ENCODE measurements around the gene THAP9. TPM values are rescaled to one million over a fixed set of nuclear protein-coding genes. Genes with fewer than 3 reads are reported as not detected.

The THAP9 gene
- total and polyA plus RNA-seq, 5 donors = 2.6 to 6.3 (median 3.3) TPM

- Histone ChIP-seq H3K9me3 (ENCODE audit: control insufficient read depth, low read length) (no peaks in the 10 kb centered on the region), H3K4me3 (ENCODE audit: low read length) (no peak overlapping the region), H3K27ac (ENCODE audit: low read length) (no peak overlapping the region), H3K27me3 (ENCODE audit: control insufficient read depth, insufficient read depth) (no peaks in the 10 kb centered on the region), H3K4me1 (ENCODE audit: control insufficient read depth, insufficient read depth, low read length) (no peaks in the 10 kb centered on the region)
- intact Hi-C loops (cut with DNase I) = no loop called here
- ATAC-seq (no peak), DNase-seq (no peak)
- 90% methylated on average over 7 of the region's 7 CpGs for WGBS
Observed at GRCh38 chr4:82918091-82918490, 17.6 kb downstream of the THAP9 start.

GRCh38 chr4:82919386-82919785, 18.9 kb downstream of the THAP9 start:
- intact Hi-C loops (cut with DNase I) = no loop called here
- no peak for DNase-seq
- H3K4me1 ChIP-seq (ENCODE audit: control insufficient read depth, insufficient read depth, low read length) = no peaks in the 10 kb centered on the region
- no peak for ATAC-seq
- 78% methylated on average over 2 of the region's 2 CpGs for WGBS
- H3K9me3 ChIP-seq (ENCODE audit: control insufficient read depth, low read length) = no peaks in the 10 kb centered on the region
- H3K27ac ChIP-seq (ENCODE audit: low read length) = no peak overlapping the region
- no peaks in the 10 kb centered on the region for H3K27me3 ChIP-seq (ENCODE audit: control insufficient read depth, insufficient read depth)
- H3K4me3 ChIP-seq (ENCODE audit: low read length) = no peak overlapping the region

GRCh38 chr4:82921795-82922194, 21.3 kb downstream of the THAP9 start:
- H3K9me3 ChIP-seq (ENCODE audit: control insufficient read depth, low read length) = no peaks in the 10 kb centered on the region
- H3K27ac ChIP-seq (ENCODE audit: low read length) = no peak overlapping the region
- intact Hi-C loops (cut with DNase I) = no loop called here
- no peaks in the 10 kb centered on the region for H3K4me1 ChIP-seq (ENCODE audit: control insufficient read depth, insufficient read depth, low read length)
- no peaks in the 10 kb centered on the region for H3K27me3 ChIP-seq (ENCODE audit: control insufficient read depth, insufficient read depth)
- ATAC-seq (no peak), DNase-seq (no peak)
- no peak overlapping the region for H3K4me3 ChIP-seq (ENCODE audit: low read length)

- 78% methylated on average over 5 of the region's 5 CpGs for WGBS
Observed at GRCh38 chr4:82930848-82931755, 30.6 kb downstream of the THAP9 start.

GRCh38 chr4:82934441-82934840, 33.9 kb downstream of the THAP9 start:
- H3K27me3 ChIP-seq (ENCODE audit: control insufficient read depth, insufficient read depth) = no peaks in the 10 kb centered on the region
- H3K9me3 ChIP-seq (ENCODE audit: control insufficient read depth, low read length) = no peaks in the 10 kb centered on the region
- DNase-seq = no peak
- no peak overlapping the region for H3K4me3 ChIP-seq (ENCODE audit: low read length)
- no peak for ATAC-seq
- intact Hi-C loops (cut with DNase I) = no loop called here
- no peak overlapping the region for H3K27ac ChIP-seq (ENCODE audit: low read length)
- H3K4me1 ChIP-seq (ENCODE audit: control insufficient read depth, insufficient read depth, low read length) = no peaks in the 10 kb centered on the region

More at GRCh38 chr4:82930848-82931755, 30.6 kb downstream of the THAP9 start:
- intact Hi-C loops (cut with DNase I) = no loop called here
- DNase-seq (no peak), ATAC-seq (no peak)
- Histone ChIP-seq H3K4me1 (ENCODE audit: control insufficient read depth, insufficient read depth, low read length) (no peaks in the 10 kb centered on the region), H3K9me3 (ENCODE audit: control insufficient read depth, low read length) (no peaks in the 10 kb centered on the region), H3K27ac (ENCODE audit: low read length) (no peak overlapping the region), H3K27me3 (ENCODE audit: control insufficient read depth, insufficient read depth) (no peaks in the 10 kb centered on the region), H3K4me3 (ENCODE audit: low read length) (no peak overlapping the region)

- Histone ChIP-seq H3K27ac (ENCODE audit: low read length) (no peak overlapping the region), H3K9me3 (ENCODE audit: control insufficient read depth, low read length) (no peaks in the 10 kb centered on the region), H3K4me1 (ENCODE audit: control insufficient read depth, insufficient read depth, low read length) (no peaks in the 10 kb centered on the region), H3K27me3 (ENCODE audit: control insufficient read depth, insufficient read depth) (no peaks in the 10 kb centered on the region), H3K4me3 (ENCODE audit: low read length) (no peak overlapping the region)
- intact Hi-C loops (cut with DNase I) = no loop called here
- 77% methylated on average over 2 of the region's 2 CpGs for WGBS
- no peak for ATAC-seq
- DNase-seq = no peak
Observed at GRCh38 chr4:82939414-82939813, 38.9 kb downstream of the THAP9 start.

- H3K4me1 ChIP-seq (ENCODE audit: control insufficient read depth, insufficient read depth, low read length) = no peaks in the 10 kb centered on the region
- H3K4me3 ChIP-seq (ENCODE audit: low read length) = no peak overlapping the region
- no peaks in the 10 kb centered on the region for H3K27me3 ChIP-seq (ENCODE audit: control insufficient read depth, insufficient read depth)
- DNase-seq (no peak), ATAC-seq (no peak)
- H3K27ac ChIP-seq (ENCODE audit: low read length) = no peak overlapping the region
- no peaks in the 10 kb centered on the region for H3K9me3 ChIP-seq (ENCODE audit: control insufficient read depth, low read length)
- intact Hi-C loops (cut with DNase I) = no loop called here
Observed at GRCh38 chr4:82947498-82947897, 47.0 kb downstream of the THAP9 start.

- DNase-seq = no peak
- Histone ChIP-seq H3K9me3 (ENCODE audit: control insufficient read depth, low read length) (no peaks in the 10 kb centered on the region), H3K27me3 (ENCODE audit: control insufficient read depth, insufficient read depth) (no peaks in the 10 kb centered on the region), H3K4me1 (ENCODE audit: control insufficient read depth, insufficient read depth, low read length) (no peaks in the 10 kb centered on the region), H3K4me3 (ENCODE audit: low read length) (no peak overlapping the region), H3K27ac (ENCODE audit: low read length) (no peak overlapping the region)
- intact Hi-C loops (cut with DNase I) = no loop called here
- no peak for ATAC-seq
- WGBS = 93% methylated on average over 1 of the region's 1 CpG
Observed at GRCh38 chr4:82948647-82949204, 48.2 kb downstream of the THAP9 start.

- WGBS = over 99% methylated on average over 2 of the region's 2 CpGs
- Histone ChIP-seq H3K9me3 (ENCODE audit: control insufficient read depth, low read length) (no peaks in the 10 kb centered on the region), H3K4me3 (ENCODE audit: low read length) (no peak overlapping the region), H3K4me1 (ENCODE audit: control insufficient read depth, insufficient read depth, low read length) (no peaks in the 10 kb centered on the region), H3K27me3 (ENCODE audit: control insufficient read depth, insufficient read depth) (no peaks in the 10 kb centered on the region), H3K27ac (ENCODE audit: low read length) (no peak overlapping the region)
- intact Hi-C loops (cut with DNase I) = no loop called here
- ATAC-seq = no peak
- DNase-seq = no peak
Observed at GRCh38 chr4:82951196-82951595, 50.7 kb downstream of the THAP9 start.

GRCh38 chr4:82954212-82954611, 53.7 kb downstream of the THAP9 start:
- H3K4me3 ChIP-seq (ENCODE audit: low read length) = no peak overlapping the region
- H3K27ac ChIP-seq (ENCODE audit: low read length) = no peak overlapping the region
- WGBS = 98% methylated on average over 4 of the region's 4 CpGs
- no peaks in the 10 kb centered on the region for H3K9me3 ChIP-seq (ENCODE audit: control insufficient read depth, low read length)
- H3K27me3 ChIP-seq (ENCODE audit: control insufficient read depth, insufficient read depth) = no peaks in the 10 kb centered on the region
- no peaks in the 10 kb centered on the region for H3K4me1 ChIP-seq (ENCODE audit: control insufficient read depth, insufficient read depth, low read length)
- intact Hi-C loops (cut with DNase I) = no loop called here
- ATAC-seq (no peak), DNase-seq (no peak)

GRCh38 chr4:82957045-82957444, 56.5 kb downstream of the THAP9 start:
- Histone ChIP-seq H3K4me3 (ENCODE audit: low read length) (no peak overlapping the region), H3K27ac (ENCODE audit: low read length) (no peak overlapping the region), H3K9me3 (ENCODE audit: control insufficient read depth, low read length) (no peaks in the 10 kb centered on the region), H3K27me3 (ENCODE audit: control insufficient read depth, insufficient read depth) (no peaks in the 10 kb centered on the region), H3K4me1 (ENCODE audit: control insufficient read depth, insufficient read depth, low read length) (no peaks in the 10 kb centered on the region)
- 90% methylated on average over 1 of the region's 1 CpG for WGBS
- ATAC-seq (no peak), DNase-seq (no peak)
- intact Hi-C loops (cut with DNase I) = no loop called here

Data from right cardiac atrium (tissue), 5 donors.